ENCODE measurements around the gene NISCH. TPM values are rescaled to one million over a fixed set of nuclear protein-coding genes. Genes with fewer than 3 reads are reported as not detected.

NISCH gene
- total RNA-seq, 2 donors from 2014 or later = 75.2 to 123 TPM

GRCh38 chr3:52431459-52432223 is 23.8 kb upstream of the NISCH start:
- Mint-ChIP-seq H3K4me3 (no peak overlapping the region), H3K4me1 (peaks cover 8% of the 10 kb centered on the region), H3K36me3 (ENCODE audit: low read depth) (no peaks in the 10 kb centered on the region), H3K9me3 (no peaks in the 10 kb centered on the region), H3K27me3 (no peaks in the 10 kb centered on the region), H3K27ac (peak overlapping the region; percentile 69)
- no peak for ATAC-seq (replicated peaks)

- Mint-ChIP-seq H3K27me3 (no peaks in the 10 kb centered on the region), H3K36me3 (ENCODE audit: low read depth) (no peaks in the 10 kb centered on the region), H3K9me3 (no peaks in the 10 kb centered on the region), H3K4me1 (peaks cover 8% of the 10 kb centered on the region), H3K4me3 (no peak overlapping the region), H3K27ac (peak overlapping the region; percentile 69)
- ATAC-seq (replicated peaks) = peak; percentile 37
These were observed 23.2 kb upstream of the NISCH start for GRCh38 chr3:52432225-52432624.

GRCh38 chr3:52432691-52433141 is 22.7 kb upstream of the NISCH start:
- H3K4me3 Mint-ChIP-seq = no peak overlapping the region
- no peaks in the 10 kb centered on the region for H3K36me3 Mint-ChIP-seq (ENCODE audit: low read depth)
- H3K27ac Mint-ChIP-seq = peak overlapping the region; percentile 69
- no peaks in the 10 kb centered on the region for H3K9me3 Mint-ChIP-seq
- H3K27me3 Mint-ChIP-seq = no peaks in the 10 kb centered on the region
- peaks cover 8% of the 10 kb centered on the region for H3K4me1 Mint-ChIP-seq
- no peak for ATAC-seq (replicated peaks)

GRCh38 chr3:52433328-52433995 is 21.9 kb upstream of the NISCH start:
- Mint-ChIP-seq H3K27ac (peak overlapping the region; percentile 27), H3K4me1 (peaks cover 8% of the 10 kb centered on the region), H3K36me3 (ENCODE audit: low read depth) (no peaks in the 10 kb centered on the region), H3K9me3 (no peaks in the 10 kb centered on the region), H3K4me3 (no peak overlapping the region), H3K27me3 (no peaks in the 10 kb centered on the region)
- peak; percentile 59 for ATAC-seq (replicated peaks)

GRCh38 chr3:52433996-52434479 is 21.4 kb upstream of the NISCH start:
- ATAC-seq (replicated peaks) = no peak
- H3K4me3 Mint-ChIP-seq = no peak overlapping the region
- H3K36me3 Mint-ChIP-seq (ENCODE audit: low read depth) = no peaks in the 10 kb centered on the region
- H3K27me3 Mint-ChIP-seq = no peaks in the 10 kb centered on the region
- peaks cover 8% of the 10 kb centered on the region for H3K4me1 Mint-ChIP-seq
- no peaks in the 10 kb centered on the region for H3K9me3 Mint-ChIP-seq
- peak overlapping the region; percentile 27 for H3K27ac Mint-ChIP-seq

GRCh38 chr3:52434491-52435115 is 20.8 kb upstream of the NISCH start:
- Mint-ChIP-seq H3K4me1 (peaks cover 8% of the 10 kb centered on the region), H3K27me3 (no peaks in the 10 kb centered on the region), H3K36me3 (ENCODE audit: low read depth) (no peaks in the 10 kb centered on the region), H3K27ac (no peak overlapping the region), H3K4me3 (no peak overlapping the region), H3K9me3 (no peaks in the 10 kb centered on the region)
- no peak for ATAC-seq (replicated peaks)

GRCh38 chr3:52435246-52436101 is 19.9 kb upstream of the NISCH start:
- Mint-ChIP-seq H3K9me3 (no peaks in the 10 kb centered on the region), H3K36me3 (ENCODE audit: low read depth) (no peaks in the 10 kb centered on the region), H3K4me3 (no peak overlapping the region), H3K27me3 (no peaks in the 10 kb centered on the region), H3K4me1 (peaks cover 8% of the 10 kb centered on the region), H3K27ac (no peak overlapping the region)
- ATAC-seq (replicated peaks) = no peak

- peaks cover 8% of the 10 kb centered on the region for H3K4me1 Mint-ChIP-seq
These were observed 18.8 kb upstream of the NISCH start for GRCh38 chr3:52436500-52437149.

GRCh38 chr3:52437326-52438103 is 17.9 kb upstream of the NISCH start:
- peaks cover 4% of the 10 kb centered on the region for H3K4me1 Mint-ChIP-seq
- no peaks in the 10 kb centered on the region for H3K9me3 Mint-ChIP-seq
- H3K4me3 Mint-ChIP-seq = no peak overlapping the region
- no peaks in the 10 kb centered on the region for H3K36me3 Mint-ChIP-seq (ENCODE audit: low read depth)
- ATAC-seq (replicated peaks) = no peak
- no peaks in the 10 kb centered on the region for H3K27me3 Mint-ChIP-seq
- H3K27ac Mint-ChIP-seq = no peak overlapping the region

More at GRCh38 chr3:52436500-52437149, 18.8 kb upstream of the NISCH start:
- Mint-ChIP-seq H3K9me3 (no peaks in the 10 kb centered on the region), H3K4me3 (no peak overlapping the region), H3K36me3 (ENCODE audit: low read depth) (no peaks in the 10 kb centered on the region), H3K27ac (no peak overlapping the region), H3K27me3 (no peaks in the 10 kb centered on the region)
- no peak for ATAC-seq (replicated peaks)

GRCh38 chr3:52438104-52438376 is 17.4 kb upstream of the NISCH start:
- H3K9me3 Mint-ChIP-seq = no peaks in the 10 kb centered on the region
- H3K27ac Mint-ChIP-seq = no peak overlapping the region
- H3K36me3 Mint-ChIP-seq (ENCODE audit: low read depth) = no peaks in the 10 kb centered on the region
- peaks cover 3% of the 10 kb centered on the region for H3K4me1 Mint-ChIP-seq
- no peaks in the 10 kb centered on the region for H3K27me3 Mint-ChIP-seq
- no peak overlapping the region for H3K4me3 Mint-ChIP-seq
- ATAC-seq (replicated peaks) = no peak

- Mint-ChIP-seq H3K4me1 (no peaks in the 10 kb centered on the region), H3K4me3 (no peak overlapping the region), H3K36me3 (ENCODE audit: low read depth) (no peaks in the 10 kb centered on the region), H3K27ac (no peak overlapping the region), H3K27me3 (no peaks in the 10 kb centered on the region), H3K9me3 (no peaks in the 10 kb centered on the region)
- ATAC-seq (replicated peaks) = no peak
These were observed 16.6 kb upstream of the NISCH start for GRCh38 chr3:52438579-52439425.

GRCh38 chr3:52439426-52440248 is 15.8 kb upstream of the NISCH start:
- ATAC-seq (replicated peaks) = no peak
- no peaks in the 10 kb centered on the region for H3K36me3 Mint-ChIP-seq (ENCODE audit: low read depth)
- no peaks in the 10 kb centered on the region for H3K4me1 Mint-ChIP-seq
- no peak overlapping the region for H3K27ac Mint-ChIP-seq
- no peaks in the 10 kb centered on the region for H3K27me3 Mint-ChIP-seq
- H3K4me3 Mint-ChIP-seq = no peak overlapping the region
- H3K9me3 Mint-ChIP-seq = no peaks in the 10 kb centered on the region

All from activated T-helper 17 cell treated with anti-CD3 and anti-CD28 coated beads, Interleukin-2, amount 50 U/mL, for 72 hours (primary cell).